GM12864 (cell line): ENCODE measurements around the gene ZBTB7B.
A peak's percentile ranks its signal among the peaks of the same experiment; 100 is the strongest.

Experiments
- DNase-seq: peaks from one replicate; pipeline ENCODE4 v3.0.0-alpha.2; 2011; ENCODE audit warnings: low read depth
- H3K4me3 ChIP-seq: 2 replicates; pipeline ENCODE4 v1.5.1; 2011; ENCODE audit warnings: mild to moderate bottlenecking, low read depth, low read length, control low read depth
- TF ChIP-seq, protein P1 (sequence below): IDR thresholded peaks from 2 replicates; pipeline ENCODE4 v1.5.1; 2011; ENCODE audit warnings: low read depth, mild to moderate bottlenecking, moderate library complexity, low read length, control low read depth, inconsistent platforms; ENCODE audit errors: missing control alignments

ZBTB7B gene

GRCh38 chr1:155044365-155044764 is 41.8 kb downstream of the ZBTB7B start:
- H3K4me3 ChIP-seq = no peak overlapping the region
- no peak for DNase-seq
- TF ChIP-seq, protein P1, sequence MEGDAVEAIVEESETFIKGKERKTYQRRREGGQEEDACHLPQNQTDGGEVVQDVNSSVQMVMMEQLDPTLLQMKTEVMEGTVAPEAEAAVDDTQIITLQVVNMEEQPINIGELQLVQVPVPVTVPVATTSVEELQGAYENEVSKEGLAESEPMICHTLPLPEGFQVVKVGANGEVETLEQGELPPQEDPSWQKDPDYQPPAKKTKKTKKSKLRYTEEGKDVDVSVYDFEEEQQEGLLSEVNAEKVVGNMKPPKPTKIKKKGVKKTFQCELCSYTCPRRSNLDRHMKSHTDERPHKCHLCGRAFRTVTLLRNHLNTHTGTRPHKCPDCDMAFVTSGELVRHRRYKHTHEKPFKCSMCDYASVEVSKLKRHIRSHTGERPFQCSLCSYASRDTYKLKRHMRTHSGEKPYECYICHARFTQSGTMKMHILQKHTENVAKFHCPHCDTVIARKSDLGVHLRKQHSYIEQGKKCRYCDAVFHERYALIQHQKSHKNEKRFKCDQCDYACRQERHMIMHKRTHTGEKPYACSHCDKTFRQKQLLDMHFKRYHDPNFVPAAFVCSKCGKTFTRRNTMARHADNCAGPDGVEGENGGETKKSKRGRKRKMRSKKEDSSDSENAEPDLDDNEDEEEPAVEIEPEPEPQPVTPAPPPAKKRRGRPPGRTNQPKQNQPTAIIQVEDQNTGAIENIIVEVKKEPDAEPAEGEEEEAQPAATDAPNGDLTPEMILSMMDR = no peak

- DNase-seq = no peak
- no peak overlapping the region for H3K4me3 ChIP-seq
- TF ChIP-seq, protein P1 = peak; percentile 68
Measured at GRCh38 chr1:155044812-155045657, 42.4 kb downstream of the ZBTB7B start.

GRCh38 chr1:155048449-155049334 is 46.1 kb downstream of the ZBTB7B start:
- no peak for DNase-seq
- TF ChIP-seq, protein P1 = no peak
- no peak overlapping the region for H3K4me3 ChIP-seq

DNA sequence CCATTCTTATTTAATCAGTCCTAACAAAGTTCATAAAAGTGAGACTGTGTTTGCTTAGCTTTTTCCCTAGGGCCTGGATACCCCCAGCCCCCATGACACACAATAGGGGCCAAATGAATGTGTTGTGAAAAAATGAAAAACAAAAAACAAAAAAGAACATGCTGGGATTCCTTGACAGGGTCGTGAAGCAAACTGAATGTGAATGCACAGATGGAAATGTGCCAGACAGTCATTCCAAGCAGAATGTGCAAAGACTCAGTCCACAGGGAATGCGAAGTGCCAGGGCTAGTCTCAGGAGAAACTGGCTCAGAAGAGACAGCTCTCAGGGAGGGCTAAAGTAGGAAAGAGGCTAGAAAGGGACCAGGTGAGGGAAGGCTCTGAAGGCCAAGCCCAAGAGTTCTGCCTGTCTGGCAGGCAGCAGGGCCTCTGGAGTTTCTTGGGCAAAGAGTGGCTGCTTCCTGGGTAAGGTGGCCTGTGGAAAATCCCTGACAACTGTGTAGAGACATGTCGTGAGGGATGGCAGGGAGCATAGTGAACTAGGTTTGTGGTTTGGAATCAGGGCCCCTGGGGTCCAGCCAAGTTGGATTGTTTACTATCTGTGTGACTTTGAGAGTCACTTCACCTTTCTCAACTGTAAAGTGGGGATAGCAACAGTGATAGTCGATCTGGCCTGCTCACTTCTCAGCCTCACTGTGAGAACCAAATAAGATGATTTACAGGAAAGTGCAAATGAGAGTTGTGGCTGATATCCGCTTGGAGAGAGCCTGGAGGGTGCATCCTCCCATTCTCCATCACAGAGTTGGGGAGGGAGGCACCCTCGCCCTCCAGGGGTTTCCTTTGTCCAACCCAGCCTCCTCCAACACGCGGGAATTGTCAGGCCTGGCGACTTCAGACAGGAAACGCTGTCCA is 47.3 kb downstream of the ZBTB7B start:
- DNase-seq = no peak
- peak overlapping the region; percentile 63 for H3K4me3 ChIP-seq
- TF ChIP-seq, protein P1 = no peak

DNA sequence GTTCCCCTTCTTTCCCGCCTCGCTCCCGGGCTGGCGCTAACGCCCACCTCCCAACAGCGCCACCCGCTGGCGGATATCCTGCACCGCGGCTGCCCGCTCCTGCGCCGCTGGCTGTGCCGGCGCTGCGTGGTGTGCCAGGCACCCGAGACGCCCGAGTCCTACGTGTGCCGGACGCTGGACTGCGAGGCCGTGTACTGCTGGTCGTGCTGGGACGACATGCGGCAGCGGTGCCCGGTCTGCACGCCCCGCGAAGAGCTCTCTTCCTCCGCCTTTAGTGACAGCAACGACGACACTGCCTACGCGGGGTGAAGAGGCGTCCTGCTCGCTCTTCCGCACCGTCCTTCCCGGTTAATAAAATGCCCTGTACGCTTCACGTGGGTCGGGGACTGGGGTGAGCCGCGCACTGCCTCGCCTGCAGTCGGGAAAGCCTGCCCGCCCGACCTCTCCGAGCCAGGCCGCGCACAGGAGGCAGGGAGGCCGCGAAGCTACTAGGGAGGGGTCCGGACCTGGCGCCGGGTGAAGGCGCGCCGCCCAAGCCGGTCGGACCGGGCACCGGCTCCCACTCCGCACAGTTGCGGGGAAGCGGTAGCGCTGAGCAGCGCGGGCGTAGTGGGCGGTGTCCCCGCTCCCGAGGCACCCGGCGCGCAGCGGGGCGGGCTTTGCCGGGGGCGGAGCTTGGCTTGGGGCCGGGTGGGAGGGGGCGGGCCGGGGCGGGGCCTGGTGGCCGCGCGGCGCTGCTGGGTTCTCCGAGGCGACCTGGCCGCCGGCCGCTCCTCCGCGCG is 48.1 kb downstream of the ZBTB7B start, which contains the start of gene ADAM15:
Gene ADAM15 (plus strand): TSS at position 757 of the 782 bp plus-strand sequence. CDS start 71 bp downstream, outside the sequence.
- peak within 1 kb of the TSS; percentile 63 for H3K4me3 ChIP-seq
- DNase-seq = no peak
- TF ChIP-seq, protein P1 = peak; percentile 96
